OCI-LY1 (cell line): ENCODE results near the gene RADX.

Experiments
- EZH2 ChIP-seq: fragments of 200-600 bp; sonication (generic), shearing (Covaris generic); IDR thresholded peaks from 2 replicates; pipeline ENCODE4 v1.8.0; 2017; ENCODE audit warnings: borderline replicate concordance, mixed run types, mild to moderate bottlenecking, antibody characterized with exemption, low read length, moderate library complexity, mixed read lengths
- TF ChIP-seq, protein P1 (sequence below): fragments of 200-600 bp; sonication (generic), shearing (Covaris generic); IDR thresholded peaks from 2 replicates; pipeline ENCODE4 v1.5.1; 2017; ENCODE audit warnings: mild to moderate bottlenecking, antibody characterized with exemption, low read length, moderate library complexity, mixed read lengths

DNA sequence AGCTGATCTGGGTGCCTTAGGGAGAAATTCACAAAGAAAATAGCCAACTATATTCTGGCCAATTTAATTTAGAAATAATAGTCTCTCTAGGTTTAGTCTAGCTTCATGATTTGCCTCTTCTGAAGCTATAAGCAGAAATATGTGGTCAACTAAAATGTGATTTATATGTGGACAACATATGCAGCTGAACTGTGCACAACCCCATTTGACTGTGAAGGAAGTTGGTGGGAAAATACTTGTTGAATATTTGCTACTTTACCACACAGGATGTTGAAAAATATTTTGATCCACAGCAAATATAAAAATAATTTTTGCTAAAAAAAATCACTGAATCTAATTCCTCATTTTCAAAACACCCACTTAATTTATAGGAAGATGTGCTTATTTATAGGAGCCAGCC lies 99.0 kb downstream of the RADX start:
- TF ChIP-seq, protein P1, sequence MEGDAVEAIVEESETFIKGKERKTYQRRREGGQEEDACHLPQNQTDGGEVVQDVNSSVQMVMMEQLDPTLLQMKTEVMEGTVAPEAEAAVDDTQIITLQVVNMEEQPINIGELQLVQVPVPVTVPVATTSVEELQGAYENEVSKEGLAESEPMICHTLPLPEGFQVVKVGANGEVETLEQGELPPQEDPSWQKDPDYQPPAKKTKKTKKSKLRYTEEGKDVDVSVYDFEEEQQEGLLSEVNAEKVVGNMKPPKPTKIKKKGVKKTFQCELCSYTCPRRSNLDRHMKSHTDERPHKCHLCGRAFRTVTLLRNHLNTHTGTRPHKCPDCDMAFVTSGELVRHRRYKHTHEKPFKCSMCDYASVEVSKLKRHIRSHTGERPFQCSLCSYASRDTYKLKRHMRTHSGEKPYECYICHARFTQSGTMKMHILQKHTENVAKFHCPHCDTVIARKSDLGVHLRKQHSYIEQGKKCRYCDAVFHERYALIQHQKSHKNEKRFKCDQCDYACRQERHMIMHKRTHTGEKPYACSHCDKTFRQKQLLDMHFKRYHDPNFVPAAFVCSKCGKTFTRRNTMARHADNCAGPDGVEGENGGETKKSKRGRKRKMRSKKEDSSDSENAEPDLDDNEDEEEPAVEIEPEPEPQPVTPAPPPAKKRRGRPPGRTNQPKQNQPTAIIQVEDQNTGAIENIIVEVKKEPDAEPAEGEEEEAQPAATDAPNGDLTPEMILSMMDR, result no peak
- no peak for TF ChIP-seq EZH2
